ENCODE results near the gene MARK3. TPM values are rescaled to one million over a fixed set of nuclear protein-coding genes. Genes with fewer than 3 reads are reported as not detected.

Gene MARK3
- total RNA-seq, 1 donor from 2014 or later, result 81.4 TPM

GRCh38 chr14:103404920-103405319 lies 19.7 kb downstream of the MARK3 start:
- intact Hi-C loops (cut with micrococcal nuclease), result no loop called here
- Mint-ChIP-seq H3K27ac (no peak overlapping the region), H3K4me1 (ENCODE audit: low read depth) (peaks cover 34% of the 10 kb centered on the region), H3K4me3 (ENCODE audit: low read depth) (no peak overlapping the region), H3K36me3 (ENCODE audit: low read depth) (peaks cover 18% of the 10 kb centered on the region), H3K27me3 (ENCODE audit: low read depth) (no peaks in the 10 kb centered on the region), H3K9me3 (no peaks in the 10 kb centered on the region)
- DNase-seq (ENCODE audit: low spot score), result no peak

- Mint-ChIP-seq H3K4me1 (ENCODE audit: low read depth) (peaks cover 9% of the 10 kb centered on the region), H3K4me3 (ENCODE audit: low read depth) (no peak overlapping the region)
Observed at GRCh38 chr14:103408491-103409155, 23.4 kb downstream of the MARK3 start.

GRCh38 chr14:103416916-103417315 lies 31.7 kb downstream of the MARK3 start:
- Mint-ChIP-seq H3K4me3 (ENCODE audit: low read depth) (no peak overlapping the region), H3K27me3 (ENCODE audit: low read depth) (no peaks in the 10 kb centered on the region), H3K9me3 (no peaks in the 10 kb centered on the region), H3K4me1 (ENCODE audit: low read depth) (peaks cover 21% of the 10 kb centered on the region), H3K36me3 (ENCODE audit: low read depth) (peaks cover 24% of the 10 kb centered on the region), H3K27ac (no peak overlapping the region)
- intact Hi-C loops (cut with micrococcal nuclease), result no loop called here
- DNase-seq (ENCODE audit: low spot score), result no peak

More at GRCh38 chr14:103408491-103409155, 23.4 kb downstream of the MARK3 start:
- intact Hi-C loops (cut with micrococcal nuclease), result no loop called here
- H3K27ac Mint-ChIP-seq, result no peak overlapping the region
- H3K9me3 Mint-ChIP-seq, result no peaks in the 10 kb centered on the region
- no peaks in the 10 kb centered on the region for H3K27me3 Mint-ChIP-seq (ENCODE audit: low read depth)
- peaks cover 30% of the 10 kb centered on the region for H3K36me3 Mint-ChIP-seq (ENCODE audit: low read depth)
- no peak for DNase-seq (ENCODE audit: low spot score)

GRCh38 chr14:103418481-103418818 lies 33.2 kb downstream of the MARK3 start:
- H3K27ac Mint-ChIP-seq, result peak overlapping the region; percentile 6
- no peak for DNase-seq (ENCODE audit: low spot score)
- no peaks in the 10 kb centered on the region for H3K27me3 Mint-ChIP-seq (ENCODE audit: low read depth)
- H3K4me1 Mint-ChIP-seq (ENCODE audit: low read depth), result peaks cover 26% of the 10 kb centered on the region
- peaks cover 18% of the 10 kb centered on the region for H3K36me3 Mint-ChIP-seq (ENCODE audit: low read depth)
- intact Hi-C loops (cut with micrococcal nuclease), result loop anchor here (2.0 kb wide), 1 partner anchor 18 kb away; no protein-coding TSS in a partner anchor
- no peaks in the 10 kb centered on the region for H3K9me3 Mint-ChIP-seq
- H3K4me3 Mint-ChIP-seq (ENCODE audit: low read depth), result no peak overlapping the region

GRCh38 chr14:103421556-103421955 lies 36.3 kb downstream of the MARK3 start:
- H3K4me1 Mint-ChIP-seq (ENCODE audit: low read depth), result peaks cover 28% of the 10 kb centered on the region
- intact Hi-C loops (cut with micrococcal nuclease), result no loop called here
- H3K36me3 Mint-ChIP-seq (ENCODE audit: low read depth), result peaks cover 17% of the 10 kb centered on the region
- no peak for DNase-seq (ENCODE audit: low spot score)
- H3K27ac Mint-ChIP-seq, result no peak overlapping the region
- no peak overlapping the region for H3K4me3 Mint-ChIP-seq (ENCODE audit: low read depth)
- no peaks in the 10 kb centered on the region for H3K27me3 Mint-ChIP-seq (ENCODE audit: low read depth)
- H3K9me3 Mint-ChIP-seq, result no peaks in the 10 kb centered on the region

GRCh38 chr14:103423050-103423461 lies 37.8 kb downstream of the MARK3 start:
- H3K4me3 Mint-ChIP-seq (ENCODE audit: low read depth), result no peak overlapping the region
- peaks cover 9% of the 10 kb centered on the region for H3K36me3 Mint-ChIP-seq (ENCODE audit: low read depth)
- no peaks in the 10 kb centered on the region for H3K9me3 Mint-ChIP-seq
- intact Hi-C loops (cut with micrococcal nuclease), result no loop called here
- H3K27me3 Mint-ChIP-seq (ENCODE audit: low read depth), result no peaks in the 10 kb centered on the region
- H3K4me1 Mint-ChIP-seq (ENCODE audit: low read depth), result peaks cover 25% of the 10 kb centered on the region
- no peak for DNase-seq (ENCODE audit: low spot score)
- H3K27ac Mint-ChIP-seq, result no peak overlapping the region

GRCh38 chr14:103427485-103428443 lies 42.5 kb downstream of the MARK3 start:
- intact Hi-C loops (cut with micrococcal nuclease), result loop anchor here (5.0 kb wide), 1 partner anchor 40 kb away; the partner anchor contains the start of gene MARK3
- H3K4me1 Mint-ChIP-seq (ENCODE audit: low read depth), result peaks cover 24% of the 10 kb centered on the region
- DNase-seq (ENCODE audit: low spot score), result peak; percentile 26
- H3K9me3 Mint-ChIP-seq, result no peaks in the 10 kb centered on the region
- H3K27me3 Mint-ChIP-seq (ENCODE audit: low read depth), result no peaks in the 10 kb centered on the region
- peaks cover 23% of the 10 kb centered on the region for H3K36me3 Mint-ChIP-seq (ENCODE audit: low read depth)
- H3K27ac Mint-ChIP-seq, result peak overlapping the region; percentile 67
- no peak overlapping the region for H3K4me3 Mint-ChIP-seq (ENCODE audit: low read depth)

GRCh38 chr14:103428723-103429556 lies 43.7 kb downstream of the MARK3 start:
- Mint-ChIP-seq H3K27me3 (ENCODE audit: low read depth) (no peaks in the 10 kb centered on the region), H3K4me1 (ENCODE audit: low read depth) (peaks cover 20% of the 10 kb centered on the region), H3K36me3 (ENCODE audit: low read depth) (peaks cover 26% of the 10 kb centered on the region), H3K9me3 (no peaks in the 10 kb centered on the region), H3K27ac (peak overlapping the region; percentile 19), H3K4me3 (ENCODE audit: low read depth) (no peak overlapping the region)
- no peak for DNase-seq (ENCODE audit: low spot score)
- intact Hi-C loops (cut with micrococcal nuclease), result loop anchor here (5.0 kb wide), 1 partner anchor 42 kb away; the partner anchor contains the start of gene MARK3

GRCh38 chr14:103430358-103430757 lies 45.1 kb downstream of the MARK3 start:
- no peaks in the 10 kb centered on the region for H3K9me3 Mint-ChIP-seq
- peaks cover 24% of the 10 kb centered on the region for H3K4me1 Mint-ChIP-seq (ENCODE audit: low read depth)
- no peak overlapping the region for H3K4me3 Mint-ChIP-seq (ENCODE audit: low read depth)
- H3K36me3 Mint-ChIP-seq (ENCODE audit: low read depth), result peaks cover 30% of the 10 kb centered on the region
- DNase-seq (ENCODE audit: low spot score), result no peak
- no peaks in the 10 kb centered on the region for H3K27me3 Mint-ChIP-seq (ENCODE audit: low read depth)
- intact Hi-C loops (cut with micrococcal nuclease), result no loop called here
- no peak overlapping the region for H3K27ac Mint-ChIP-seq

- intact Hi-C loops (cut with micrococcal nuclease), result no loop called here
- no peaks in the 10 kb centered on the region for H3K9me3 Mint-ChIP-seq
- H3K4me1 Mint-ChIP-seq (ENCODE audit: low read depth), result peaks cover 15% of the 10 kb centered on the region
- no peak overlapping the region for H3K4me3 Mint-ChIP-seq (ENCODE audit: low read depth)
- no peak overlapping the region for H3K27ac Mint-ChIP-seq
- no peak for DNase-seq (ENCODE audit: low spot score)
- peaks cover 35% of the 10 kb centered on the region for H3K36me3 Mint-ChIP-seq (ENCODE audit: low read depth)
- no peaks in the 10 kb centered on the region for H3K27me3 Mint-ChIP-seq (ENCODE audit: low read depth)
Observed at GRCh38 chr14:103432627-103433026, 47.4 kb downstream of the MARK3 start.

- Mint-ChIP-seq H3K27me3 (ENCODE audit: low read depth) (no peaks in the 10 kb centered on the region), H3K4me1 (ENCODE audit: low read depth) (peaks cover 5% of the 10 kb centered on the region), H3K27ac (no peak overlapping the region), H3K9me3 (no peaks in the 10 kb centered on the region), H3K36me3 (ENCODE audit: low read depth) (peaks cover 34% of the 10 kb centered on the region), H3K4me3 (ENCODE audit: low read depth) (no peak overlapping the region)
- no peak for DNase-seq (ENCODE audit: low spot score)
- intact Hi-C loops (cut with micrococcal nuclease), result no loop called here
Observed at GRCh38 chr14:103433916-103434563, 48.8 kb downstream of the MARK3 start.

GRCh38 chr14:103434868-103435442 lies 49.7 kb downstream of the MARK3 start:
- H3K9me3 Mint-ChIP-seq, result no peaks in the 10 kb centered on the region
- no peak overlapping the region for H3K27ac Mint-ChIP-seq
- H3K4me3 Mint-ChIP-seq (ENCODE audit: low read depth), result no peak overlapping the region
- H3K36me3 Mint-ChIP-seq (ENCODE audit: low read depth), result peaks cover 38% of the 10 kb centered on the region
- H3K4me1 Mint-ChIP-seq (ENCODE audit: low read depth), result peaks cover 3% of the 10 kb centered on the region
- H3K27me3 Mint-ChIP-seq (ENCODE audit: low read depth), result no peaks in the 10 kb centered on the region
- intact Hi-C loops (cut with micrococcal nuclease), result no loop called here
- no peak for DNase-seq (ENCODE audit: low spot score)
